IPS DF 4.7 (cell line): ENCODE results near the gene MARCO.

Experiments
- DNase-seq: peaks from one replicate; pipeline ENCODE4 v3.0.0-alpha.2; 2013; ENCODE audit warnings: low spot score; ENCODE audit errors: extremely low read depth

MARCO gene

GRCh38 chr2:119004602-119005001 is 62.6 kb downstream of the MARCO start:
- no peak for DNase-seq

GRCh38 chr2:119005051-119005450 is 63.1 kb downstream of the MARCO start:
- DNase-seq, result no peak

DNA sequence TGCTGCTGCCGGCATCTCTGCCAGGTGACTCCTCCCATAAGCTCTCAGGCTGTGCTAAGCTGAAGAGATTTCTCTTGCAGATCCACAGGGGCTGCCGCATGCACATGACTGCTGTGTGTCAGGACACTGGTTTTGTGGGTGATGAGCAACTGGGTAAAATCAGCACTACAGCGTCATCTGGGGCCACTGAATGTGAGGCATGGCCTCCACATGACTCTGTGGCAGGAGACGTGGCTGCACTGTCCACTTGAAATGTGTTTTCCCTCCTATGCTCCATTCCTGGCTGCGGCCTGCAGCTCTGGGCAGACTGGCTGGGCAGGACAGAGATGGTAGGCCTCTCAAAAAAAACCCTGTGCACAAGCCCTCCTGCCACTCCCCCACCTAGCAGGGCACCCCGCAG is 63.6 kb downstream of the MARCO start:
- no peak for DNase-seq

DNA sequence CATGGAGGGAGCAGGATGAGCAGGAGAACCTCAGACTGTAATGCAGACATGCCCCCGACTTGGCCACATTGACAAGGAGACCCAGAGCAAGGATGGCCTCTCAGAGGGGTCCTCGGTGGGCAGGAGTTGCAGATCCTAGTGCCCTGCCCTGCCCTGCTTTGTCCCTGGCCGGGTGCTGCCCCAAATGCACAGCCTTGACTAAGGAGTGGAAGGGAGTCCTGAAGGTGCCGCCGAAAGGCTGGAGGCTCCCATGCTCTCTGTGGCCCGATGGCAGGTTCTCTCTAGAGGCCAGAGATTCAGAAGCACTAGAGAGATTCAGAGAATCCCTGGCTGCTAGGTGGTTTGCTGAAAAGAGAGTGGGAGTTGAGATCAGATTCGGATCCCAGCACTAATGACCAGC is 64.4 kb downstream of the MARCO start:
- DNase-seq, result no peak

DNA sequence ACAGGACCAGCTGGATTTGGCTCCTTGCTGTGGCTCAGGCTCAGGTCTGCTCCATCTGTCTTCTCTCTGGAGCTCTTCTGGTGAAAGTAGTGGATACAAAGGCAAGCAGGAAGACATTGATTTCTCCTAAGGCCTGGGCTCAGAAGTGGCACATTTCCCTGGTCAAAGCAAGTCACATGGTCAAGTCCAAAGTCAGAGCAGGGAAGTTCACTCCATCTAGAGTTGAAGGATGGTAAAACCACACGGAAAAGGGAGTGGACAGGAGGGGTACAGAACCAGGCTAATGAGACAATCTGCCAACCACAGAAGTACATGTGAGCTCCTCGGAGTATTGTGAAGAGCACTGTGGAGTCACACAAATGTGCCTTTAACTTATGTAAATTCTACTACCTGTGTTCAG is 66.1 kb downstream of the MARCO start:
- DNase-seq, result peak; percentile 19

DNA sequence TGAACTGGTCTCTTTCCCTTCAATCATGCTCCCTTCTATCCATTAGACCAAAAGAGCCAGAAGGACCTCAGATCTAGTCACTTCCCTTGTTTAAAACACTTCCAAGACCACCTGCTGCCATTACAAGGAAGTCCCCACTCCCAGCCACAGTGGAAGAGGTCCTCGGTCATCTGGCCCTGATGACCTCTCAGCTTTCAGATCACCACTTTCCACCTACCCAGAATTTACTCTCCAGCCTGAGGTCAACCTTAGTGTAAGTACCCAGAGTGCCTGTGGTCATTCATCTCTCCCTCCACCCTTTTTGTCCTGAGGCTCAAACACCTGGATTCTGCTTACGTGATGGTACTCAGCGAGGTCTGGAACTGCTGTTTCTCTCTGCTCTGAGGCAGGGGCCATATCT is 67.1 kb downstream of the MARCO start:
- no peak for DNase-seq

- no peak for DNase-seq
These were observed 68.3 kb downstream of the MARCO start for GRCh38 chr2:119010336-119010735.

DNA sequence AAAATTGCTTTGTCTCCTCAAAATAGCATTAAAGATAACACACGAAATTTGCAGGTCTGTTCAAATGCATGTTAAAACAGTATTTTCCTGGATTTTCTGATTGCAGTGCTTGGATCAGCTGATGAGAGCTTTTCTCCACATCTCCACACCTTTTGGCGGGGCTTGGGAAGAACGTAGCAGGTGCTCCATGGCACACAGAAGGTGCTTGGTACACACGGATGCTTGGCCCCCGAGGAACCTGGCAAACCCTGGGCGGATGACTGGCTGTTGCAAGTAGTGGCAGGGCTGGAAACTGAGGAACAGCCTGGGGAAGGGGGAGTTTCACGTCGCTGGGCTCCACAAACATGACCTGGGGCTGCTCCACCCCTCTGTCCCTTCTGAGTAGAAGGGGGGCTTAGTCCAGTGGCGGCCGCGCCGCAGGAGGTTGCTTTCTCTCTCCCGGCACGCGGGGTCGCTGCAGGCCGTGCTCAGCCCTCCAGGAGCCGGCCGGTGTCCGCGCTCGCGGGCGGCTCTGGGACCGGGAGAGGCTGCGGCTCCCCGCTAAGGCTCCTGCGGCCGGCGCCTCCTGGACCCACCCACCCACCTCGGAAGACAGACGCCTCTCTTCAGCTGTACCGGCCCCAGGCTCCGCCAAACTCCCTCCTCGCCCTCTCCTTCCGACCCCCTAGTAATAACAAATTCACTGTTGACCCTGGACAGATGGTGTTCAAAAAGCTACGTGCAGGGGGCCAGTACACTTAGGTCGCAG is 69.3 kb downstream of the MARCO start:
- peak; percentile 16 for DNase-seq

DNA sequence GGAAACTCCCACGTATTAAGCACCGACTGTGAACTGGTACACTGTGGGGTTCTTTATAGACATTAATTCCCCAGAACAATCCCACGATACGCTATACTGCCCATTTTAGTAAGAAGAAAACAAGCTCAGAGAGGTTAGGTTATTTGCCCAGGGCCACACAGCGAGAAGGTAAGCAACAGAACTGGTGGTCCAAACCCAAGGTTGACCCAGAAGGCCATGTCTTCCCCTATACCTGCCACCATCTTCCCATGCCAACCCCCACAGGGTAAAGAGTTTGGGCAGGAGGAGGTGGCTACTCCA is 69.9 kb downstream of the MARCO start:
- no peak for DNase-seq

GRCh38 chr2:119012345-119013301 is 70.6 kb downstream of the MARCO start:
- no peak for DNase-seq

- no peak for DNase-seq
These were observed 71.7 kb downstream of the MARCO start for GRCh38 chr2:119013671-119014070.

- DNase-seq, result no peak
These were observed 73.9 kb downstream of the MARCO start for GRCh38 chr2:119015845-119016244.

GRCh38 chr2:119019521-119019920 is 77.5 kb downstream of the MARCO start:
- no peak for DNase-seq

GRCh38 chr2:119022678-119023077 is 80.7 kb downstream of the MARCO start:
- DNase-seq, result no peak

DNA sequence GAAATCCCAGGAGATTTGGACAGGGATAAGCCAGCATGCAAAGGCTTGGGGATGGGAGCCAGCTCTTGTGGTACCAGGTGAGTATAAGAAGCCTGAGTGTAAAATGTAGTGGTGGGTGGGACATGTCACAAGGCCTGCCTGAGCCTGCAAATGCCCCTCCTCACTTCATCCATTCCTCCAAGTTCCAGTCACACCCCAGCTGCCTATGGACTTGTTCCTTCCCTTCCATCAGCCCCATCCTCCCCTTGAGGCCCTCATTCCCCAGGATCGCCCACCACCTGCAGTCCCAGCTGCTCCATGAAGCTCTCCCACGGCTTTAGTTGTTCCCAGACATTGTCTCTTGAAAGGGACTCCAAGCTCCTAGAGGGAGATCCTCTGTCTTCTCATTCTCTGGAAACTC is 81.5 kb downstream of the MARCO start:
- no peak for DNase-seq

- DNase-seq, result no peak
These were observed 82.2 kb downstream of the MARCO start for GRCh38 chr2:119024152-119024551.

DNA sequence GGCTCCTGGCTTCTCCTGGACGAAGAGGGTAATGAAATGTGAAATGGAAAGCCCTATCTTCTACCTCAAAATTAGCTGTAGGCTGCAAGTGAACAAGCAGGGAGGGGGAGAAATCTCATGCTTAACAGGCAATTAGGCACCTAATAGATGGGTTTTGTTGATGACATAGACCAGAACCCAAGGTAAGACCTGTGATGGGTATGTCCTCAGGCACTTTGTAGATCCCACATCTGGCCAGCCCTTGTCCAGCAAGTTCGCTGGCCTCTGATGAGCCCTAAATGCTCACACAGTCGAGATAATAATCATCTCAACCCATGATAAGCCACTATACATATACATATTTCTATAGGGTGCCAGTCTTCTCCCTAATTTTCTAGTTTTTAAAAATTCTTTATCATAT is 82.6 kb downstream of the MARCO start:
- DNase-seq, result no peak

DNA sequence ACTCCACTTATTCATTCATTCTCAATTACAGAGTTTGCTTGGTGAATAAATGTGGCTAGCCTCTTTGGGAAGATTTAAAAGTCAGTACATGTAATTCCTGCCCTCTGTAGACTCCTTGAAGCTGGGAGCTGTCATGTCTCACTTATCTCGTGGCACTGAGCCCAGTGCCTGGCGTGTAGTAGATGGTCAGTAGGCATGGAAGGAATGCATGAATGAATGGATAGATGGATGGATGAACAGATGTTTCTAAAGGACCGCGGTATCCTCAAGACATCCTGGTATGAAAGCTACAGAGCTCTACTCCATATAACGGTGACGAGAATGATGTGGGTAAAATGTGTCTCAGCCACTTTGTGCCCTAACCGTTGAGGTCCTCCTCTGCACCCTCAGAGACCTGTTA is 83.0 kb downstream of the MARCO start:
- DNase-seq, result no peak

DNA sequence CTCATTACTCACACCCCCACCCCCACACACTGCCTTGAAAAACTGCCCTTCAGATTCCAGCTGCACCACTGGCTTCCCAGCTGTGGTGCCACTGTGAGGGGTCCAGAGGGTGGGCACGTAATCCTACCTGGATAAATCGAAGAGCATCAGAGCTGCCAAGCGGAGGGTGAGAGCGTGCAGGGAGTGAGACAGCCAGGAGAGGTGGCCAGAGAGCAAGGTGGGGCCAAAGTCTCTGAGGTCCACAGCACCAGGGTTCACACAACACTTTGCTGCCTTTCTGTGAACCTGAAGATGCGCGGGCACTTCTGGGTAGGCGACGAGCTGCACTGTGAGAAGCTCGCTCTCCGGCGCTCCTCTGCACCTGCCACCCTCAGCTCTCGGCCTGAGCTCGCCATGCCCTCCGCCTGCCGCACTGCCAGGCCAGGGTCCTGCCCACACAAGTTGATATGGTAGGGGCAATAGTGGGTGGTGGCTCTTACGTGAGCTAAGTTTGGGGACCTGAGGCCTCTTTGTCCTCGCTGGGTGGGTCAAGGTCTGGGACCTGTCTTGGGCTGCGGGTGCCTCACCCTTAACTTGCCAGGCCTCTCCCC is 83.9 kb downstream of the MARCO start:
- DNase-seq, result no peak

DNA sequence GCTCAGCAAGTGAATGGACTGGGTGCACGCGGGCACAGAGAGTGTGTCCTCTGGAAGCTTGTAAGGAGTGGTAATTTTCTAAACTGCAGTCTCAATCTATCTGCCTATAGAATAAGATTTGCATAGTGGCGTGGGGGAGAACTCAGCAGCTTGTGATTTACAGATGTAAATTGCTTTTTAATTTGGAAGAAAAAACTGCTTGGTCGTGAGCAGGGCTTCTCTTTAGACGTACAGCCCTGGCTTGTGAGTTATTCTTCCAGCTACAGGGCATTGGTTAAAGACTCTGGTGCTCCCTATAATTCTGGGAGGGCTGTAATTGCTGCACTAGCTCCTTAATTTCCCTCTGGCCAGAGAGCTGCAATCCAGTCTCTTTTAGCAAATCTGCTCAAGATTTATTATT is 84.9 kb downstream of the MARCO start:
- no peak for DNase-seq

DNA sequence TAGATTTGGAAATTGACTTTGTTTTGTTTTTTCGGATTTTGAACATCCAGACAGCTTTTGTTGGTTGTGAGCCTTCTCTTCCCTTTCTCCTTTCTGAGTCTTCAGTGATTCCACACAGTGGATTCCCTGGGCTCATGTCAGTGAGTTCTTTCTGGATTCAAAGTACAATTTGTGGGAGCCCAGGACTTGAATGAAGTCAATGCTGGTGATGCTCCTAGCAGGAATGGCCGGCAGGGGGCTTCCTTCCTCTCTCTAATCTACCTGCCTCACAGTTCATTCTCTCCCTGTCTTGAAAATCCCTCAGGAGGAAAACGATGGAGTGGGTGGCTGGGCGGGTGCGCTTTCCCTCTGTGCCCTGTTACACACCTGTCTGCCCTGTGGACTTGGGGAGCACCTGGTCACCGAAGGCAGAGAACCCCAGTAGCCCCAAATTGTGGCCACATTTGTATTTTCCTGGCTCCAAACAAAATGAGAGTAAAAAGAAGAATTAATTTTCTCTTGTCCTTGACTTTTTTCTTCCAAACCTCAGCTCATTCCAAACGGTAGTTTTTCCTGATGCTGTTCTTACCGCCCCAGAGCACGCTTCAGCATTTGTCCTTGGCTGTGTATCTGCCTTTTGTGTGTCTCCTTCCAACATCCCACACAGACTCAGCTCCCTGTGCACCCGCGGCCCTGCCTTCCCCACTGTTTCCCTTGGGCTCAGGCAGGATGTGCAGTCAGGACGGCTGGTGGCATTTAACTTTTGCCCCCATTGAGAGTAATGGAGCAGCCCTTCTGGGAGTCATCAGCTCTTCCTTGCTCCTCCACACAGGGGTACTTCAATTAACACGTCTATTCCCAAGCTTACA is 86.6 kb downstream of the MARCO start:
- peak; percentile 22 for DNase-seq

DNA sequence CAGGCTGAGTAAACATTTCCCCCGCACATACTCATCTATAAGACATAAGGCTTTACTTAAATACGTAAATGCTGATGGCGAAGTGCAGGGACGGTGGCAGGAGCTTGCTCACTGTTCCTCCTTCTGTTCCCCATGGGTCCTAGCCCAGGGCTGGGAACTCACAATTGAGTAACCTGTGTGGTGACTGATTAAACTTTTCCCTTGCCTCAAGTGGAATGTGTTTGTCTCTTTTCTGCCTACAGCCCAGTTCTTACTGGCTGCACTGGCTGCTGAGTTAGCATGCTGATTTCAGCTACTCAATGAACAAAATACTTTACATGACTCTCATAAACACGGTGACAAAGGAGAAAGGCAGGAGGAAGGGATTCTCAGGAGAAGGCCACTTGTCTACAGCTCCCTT is 87.3 kb downstream of the MARCO start:
- DNase-seq, result no peak
